Fibroblast of lung (primary cell): Measurements from ENCODE around the gene CARMIL3. TPM values are rescaled to one million over a fixed set of nuclear protein-coding genes. Genes with fewer than 3 reads are reported as not detected.
"Not testable (repeated sequence)": the region's sequence is repeated elsewhere in the genome, so short reads cannot be mapped to it uniquely, and the experiment has no call there.

Experiments used
- DNase-seq, 2 donors: peaks; one replicate each; pipeline versions ENCODE4 v3.0.0 to v3.0.0-alpha.2; 2010; ENCODE audit warnings: low read depth in 2 of 2
- H2AFZ ChIP-seq: 2 replicates; pipeline ENCODE4 v1.5.1; 2012; ENCODE audit warnings: low read length, control low read depth, inconsistent platforms
- H3K27ac ChIP-seq: 2 replicates; pipeline ENCODE4 v1.5.1; 2011; ENCODE audit warnings: low read length, control low read depth; ENCODE audit not compliant: insufficient read depth
- H3K27me3 ChIP-seq: 2 replicates; pipeline ENCODE4 v1.5.1; 2011; ENCODE audit warnings: mild to moderate bottlenecking, low read length; ENCODE audit not compliant: control insufficient read depth, insufficient read depth
- H3K36me3 ChIP-seq: 2 replicates; pipeline ENCODE4 v1.5.1; 2011; ENCODE audit warnings: low read length; ENCODE audit not compliant: control insufficient read depth, insufficient read depth
- H3K4me1 ChIP-seq: 2 replicates; pipeline ENCODE4 v1.5.1; 2011; ENCODE audit warnings: low read length; ENCODE audit not compliant: control insufficient read depth, insufficient read depth; ENCODE audit errors: extremely low read depth
- H3K4me2 ChIP-seq: 2 replicates; pipeline ENCODE4 v1.5.1; 2011; ENCODE audit warnings: low read length, control low read depth; ENCODE audit not compliant: insufficient read depth; ENCODE audit errors: extremely low read depth
- H3K4me3 ChIP-seq, 4 experiments: fragments of 200-600 bp in 1 of 4; sonication (generic) in 1 of 4; replicated peaks in 1 of 4; 2 replicates each; pipeline ENCODE4 v1.5.1; 2011 to 2016; ENCODE audit warnings: low read length in 4 of 4, low read depth in 3 of 4, mild to moderate bottlenecking in 3 of 4, control low read depth in 2 of 4, inconsistent platforms in 1 of 4, mixed read lengths in 1 of 4; ENCODE audit not compliant: insufficient read depth in 1 of 4; ENCODE audit errors: control extremely low read depth in 1 of 4
- H3K79me2 ChIP-seq: 2 replicates; pipeline ENCODE4 v1.5.1; 2012; ENCODE audit warnings: mild to moderate bottlenecking, low read length, inconsistent platforms; ENCODE audit not compliant: control insufficient read depth, insufficient read depth
- H3K9ac ChIP-seq: 2 replicates; pipeline ENCODE4 v1.5.1; 2011; ENCODE audit warnings: mild to moderate bottlenecking, low read length, control low read depth; ENCODE audit not compliant: insufficient read depth
- H3K9me3 ChIP-seq: 2 replicates; pipeline ENCODE4 v1.5.1; 2012; ENCODE audit warnings: low read depth, low read length; ENCODE audit not compliant: control insufficient read depth, insufficient read depth
- H4K20me1 ChIP-seq: 2 replicates; pipeline ENCODE4 v1.5.1; 2011; ENCODE audit warnings: low read length; ENCODE audit not compliant: control insufficient read depth, insufficient read depth; ENCODE audit errors: extremely low read depth
- CTCF ChIP-seq, 2 donors: IDR thresholded peaks in 1 of 2; conservative IDR thresholded peaks in 1 of 2; 1 replicate in 1 of 2; 2 replicates in 1 of 2; pipeline ENCODE4 v1.5.1; 2011 to 2012; ENCODE audit warnings: low read length in 2 of 2, control low read depth in 1 of 2, inconsistent platforms in 1 of 2, low read depth in 1 of 2, mild to moderate bottlenecking in 1 of 2
- polyA plus RNA-seq, 2 donors: library from polyadenylated mRNA; depleted of rRNA in 1 of 2; stranded (reverse) in 1 of 2; unstranded in 1 of 2; fragments of >200 nt; gene quantifications; 2 replicates each; pipeline ENCODE4 v1.2.1, GENCODE V29; 2011 to 2012; ENCODE audit warnings: missing spikeins in 1 of 2
- total RNA-seq: library from RNA; depleted of rRNA; stranded (reverse); fragments of >200 nt; gene quantifications from 2 replicates; pipeline ENCODE4 v1.2.1, GENCODE V29; 2014

CARMIL3 gene
- total and polyA plus RNA-seq, 2 donors (not counting 1 experiment from before 2014, with no cell fraction given): 0.17 TPM; not detected in 1

- not testable (repeated sequence) for H3K4me2 ChIP-seq, DNase-seq
These were observed 31.9 kb upstream of the CARMIL3 start for GRCh38 chr14:24019944-24020343.

GRCh38 chr14:24020520-24020919, 31.3 kb upstream of the CARMIL3 start:
- not testable (repeated sequence) for H3K4me2 ChIP-seq, H3K27me3 ChIP-seq, H3K9me3 ChIP-seq, H3K9ac ChIP-seq, H3K36me3 ChIP-seq, H3K4me3 ChIP-seq, H3K27ac ChIP-seq, H4K20me1 ChIP-seq, DNase-seq, H3K4me1 ChIP-seq, H2AFZ ChIP-seq, H3K79me2 ChIP-seq

More at GRCh38 chr14:24019944-24020343, 31.9 kb upstream of the CARMIL3 start:
- not testable (repeated sequence) for H3K36me3 ChIP-seq, H3K4me1 ChIP-seq, H3K9me3 ChIP-seq, H3K9ac ChIP-seq, H3K4me3 ChIP-seq, H3K27me3 ChIP-seq, H3K27ac ChIP-seq, H3K79me2 ChIP-seq, H2AFZ ChIP-seq, H4K20me1 ChIP-seq
- TF ChIP-seq CTCF (conservative IDR thresholded peaks at IDR 0.05 in 1 of 2, IDR thresholded peaks at IDR 0.05 in 1 of 2; ENCODE audit: low read depth in 1 of 2, low read length in 2 of 2): peak in 1 of 2 donors; percentile 15

- not testable (repeated sequence) for H3K36me3 ChIP-seq, H2AFZ ChIP-seq, H3K4me3 ChIP-seq, H4K20me1 ChIP-seq, H3K79me2 ChIP-seq, DNase-seq, H3K9me3 ChIP-seq, H3K27ac ChIP-seq, H3K27me3 ChIP-seq, H3K4me2 ChIP-seq, H3K9ac ChIP-seq, H3K4me1 ChIP-seq
These were observed 26.8 kb upstream of the CARMIL3 start for GRCh38 chr14:24024939-24025418.

- H3K9ac ChIP-seq, H3K4me2 ChIP-seq, H3K4me1 ChIP-seq, DNase-seq, H3K36me3 ChIP-seq, H3K27ac ChIP-seq, H2AFZ ChIP-seq, H3K27me3 ChIP-seq, H3K79me2 ChIP-seq, H4K20me1 ChIP-seq, H3K9me3 ChIP-seq, H3K4me3 ChIP-seq: not testable (repeated sequence)
These were observed 22.1 kb upstream of the CARMIL3 start for GRCh38 chr14:24029687-24030086.

- H3K27ac ChIP-seq, H3K79me2 ChIP-seq, H3K4me2 ChIP-seq, H3K4me3 ChIP-seq, H4K20me1 ChIP-seq, H3K9ac ChIP-seq, H3K9me3 ChIP-seq, H3K27me3 ChIP-seq, H2AFZ ChIP-seq, H3K4me1 ChIP-seq, DNase-seq, H3K36me3 ChIP-seq: not testable (repeated sequence)
These were observed 20.5 kb upstream of the CARMIL3 start for GRCh38 chr14:24031331-24031730.
